ENCODE data around the gene EZR.

GRCh38 chr6:158863646-158864045 lies 44.5 kb upstream of the EZR start:
- no peak for TF ChIP-seq POLR2AphosphoS5 (IDR thresholded peaks at IDR 0.05; ENCODE audit: low read depth, low read length)
- TF ChIP-seq, protein P1, sequence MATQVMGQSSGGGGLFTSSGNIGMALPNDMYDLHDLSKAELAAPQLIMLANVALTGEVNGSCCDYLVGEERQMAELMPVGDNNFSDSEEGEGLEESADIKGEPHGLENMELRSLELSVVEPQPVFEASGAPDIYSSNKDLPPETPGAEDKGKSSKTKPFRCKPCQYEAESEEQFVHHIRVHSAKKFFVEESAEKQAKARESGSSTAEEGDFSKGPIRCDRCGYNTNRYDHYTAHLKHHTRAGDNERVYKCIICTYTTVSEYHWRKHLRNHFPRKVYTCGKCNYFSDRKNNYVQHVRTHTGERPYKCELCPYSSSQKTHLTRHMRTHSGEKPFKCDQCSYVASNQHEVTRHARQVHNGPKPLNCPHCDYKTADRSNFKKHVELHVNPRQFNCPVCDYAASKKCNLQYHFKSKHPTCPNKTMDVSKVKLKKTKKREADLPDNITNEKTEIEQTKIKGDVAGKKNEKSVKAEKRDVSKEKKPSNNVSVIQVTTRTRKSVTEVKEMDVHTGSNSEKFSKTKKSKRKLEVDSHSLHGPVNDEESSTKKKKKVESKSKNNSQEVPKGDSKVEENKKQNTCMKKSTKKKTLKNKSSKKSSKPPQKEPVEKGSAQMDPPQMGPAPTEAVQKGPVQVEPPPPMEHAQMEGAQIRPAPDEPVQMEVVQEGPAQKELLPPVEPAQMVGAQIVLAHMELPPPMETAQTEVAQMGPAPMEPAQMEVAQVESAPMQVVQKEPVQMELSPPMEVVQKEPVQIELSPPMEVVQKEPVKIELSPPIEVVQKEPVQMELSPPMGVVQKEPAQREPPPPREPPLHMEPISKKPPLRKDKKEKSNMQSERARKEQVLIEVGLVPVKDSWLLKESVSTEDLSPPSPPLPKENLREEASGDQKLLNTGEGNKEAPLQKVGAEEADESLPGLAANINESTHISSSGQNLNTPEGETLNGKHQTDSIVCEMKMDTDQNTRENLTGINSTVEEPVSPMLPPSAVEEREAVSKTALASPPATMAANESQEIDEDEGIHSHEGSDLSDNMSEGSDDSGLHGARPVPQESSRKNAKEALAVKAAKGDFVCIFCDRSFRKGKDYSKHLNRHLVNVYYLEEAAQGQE (IDR thresholded peaks at IDR 0.05; ENCODE audit: insufficient read depth in 1 of 2, low read depth in 2 of 2, low read length in 2 of 2): no peak
- TF ChIP-seq SIN3A (IDR thresholded peaks at IDR 0.05; ENCODE audit: borderline replicate concordance, insufficient read depth, low read length): no peak
- TF ChIP-seq TAF1 (IDR thresholded peaks at IDR 0.05; ENCODE audit: borderline replicate concordance, insufficient read depth, low read length): no peak
